Mucosa of rectum (tissue), 2 donors: ENCODE measurements around the gene BCR.

Source experiments
- H3K27ac ChIP-seq, 2 donors: one replicate each; pipeline ENCODE4 v1.7.0; 2013; ENCODE audit warnings: inconsistent platforms in 2 of 2, low read depth in 2 of 2, low read length in 2 of 2
- H3K27me3 ChIP-seq, 2 donors: one replicate each; pipeline ENCODE4 v1.7.0; 2013; ENCODE audit warnings: low read length in 2 of 2; ENCODE audit not compliant: control insufficient read depth in 2 of 2, insufficient read depth in 2 of 2
- H3K36me3 ChIP-seq, 2 donors: one replicate each; pipeline ENCODE4 v1.7.0; 2013; ENCODE audit warnings: low read length in 2 of 2; ENCODE audit not compliant: control insufficient read depth in 2 of 2, insufficient read depth in 2 of 2
- H3K4me1 ChIP-seq, 2 donors: one replicate each; pipeline ENCODE4 v1.7.0; 2013; ENCODE audit warnings: low read length in 2 of 2, mild to moderate bottlenecking in 1 of 2; ENCODE audit not compliant: control insufficient read depth in 2 of 2, insufficient read depth in 2 of 2
- H3K4me3 ChIP-seq, 2 donors: one replicate each; pipeline ENCODE4 v1.7.0; 2013; ENCODE audit warnings: low read length in 2 of 2
- H3K9ac ChIP-seq, 2 donors: one replicate each; pipeline ENCODE4 v1.7.0; 2013; ENCODE audit warnings: low read length in 2 of 2, low read depth in 1 of 2, mild to moderate bottlenecking in 1 of 2
- H3K9me3 ChIP-seq, 2 donors: one replicate each; pipeline ENCODE4 v1.7.0; 2013; ENCODE audit warnings: low read length in 2 of 2; ENCODE audit not compliant: control insufficient read depth in 2 of 2
- donor health status: healthy.
- donor health status: Normal muscosa, but diverticular disease.

BCR gene

GRCh38 chr22:23182309-23183060 is 2.2 kb downstream of the BCR start:
- Histone ChIP-seq H3K9me3 (no peaks in the 10 kb centered on the region), H3K27ac (no peak overlapping the region), H3K27me3 (no peaks in the 10 kb centered on the region), H3K4me1 (peaks cover 32 to 38% of the 10 kb centered on the region in 2 donors), H3K36me3 (no peaks in the 10 kb centered on the region), H3K4me3 (peak overlapping the region; percentile 83 to 85), H3K9ac (peak overlapping the region; percentile 41 to 60)

GRCh38 chr22:23183061-23183698 is 2.9 kb downstream of the BCR start:
- peak overlapping the region; percentile 83 to 85 for H3K4me3 ChIP-seq
- no peaks in the 10 kb centered on the region for H3K9me3 ChIP-seq
- no peaks in the 10 kb centered on the region for H3K36me3 ChIP-seq
- no peaks in the 10 kb centered on the region for H3K27me3 ChIP-seq
- peaks cover 32 to 38% of the 10 kb centered on the region in 2 donors for H3K4me1 ChIP-seq
- peak overlapping the region; percentile 41 to 60 for H3K9ac ChIP-seq
- H3K27ac ChIP-seq: peak overlapping the region in 1 of 2 donors; percentile 24

GRCh38 chr22:23184100-23184763 is 3.9 kb downstream of the BCR start:
- peaks cover 26 to 33% of the 10 kb centered on the region in 2 donors for H3K4me1 ChIP-seq
- H3K9ac ChIP-seq: no peak overlapping the region
- no peaks in the 10 kb centered on the region for H3K9me3 ChIP-seq
- H3K4me3 ChIP-seq: no peak overlapping the region
- no peaks in the 10 kb centered on the region for H3K27me3 ChIP-seq
- H3K36me3 ChIP-seq: no peaks in the 10 kb centered on the region
- no peak overlapping the region for H3K27ac ChIP-seq

- Histone ChIP-seq H3K9ac (no peak overlapping the region), H3K4me1 (peaks cover 22 to 30% of the 10 kb centered on the region in 2 donors), H3K27me3 (no peaks in the 10 kb centered on the region), H3K27ac (no peak overlapping the region), H3K36me3 (no peaks in the 10 kb centered on the region), H3K4me3 (no peak overlapping the region), H3K9me3 (no peaks in the 10 kb centered on the region)
Observed at GRCh38 chr22:23184764-23185113, 4.4 kb downstream of the BCR start.

- Histone ChIP-seq H3K9me3 (no peaks in the 10 kb centered on the region), H3K4me3 (no peak overlapping the region), H3K27me3 (no peaks in the 10 kb centered on the region), H3K4me1 (peaks cover 9 to 16% of the 10 kb centered on the region in 2 donors), H3K36me3 (no peaks in the 10 kb centered on the region), H3K27ac (no peak overlapping the region), H3K9ac (no peak overlapping the region)
Observed at GRCh38 chr22:23187211-23187610, 6.9 kb downstream of the BCR start.

GRCh38 chr22:23187871-23188700 is 7.8 kb downstream of the BCR start:
- H3K4me1 ChIP-seq: peaks cover under 1 to 8% of the 10 kb centered on the region in 2 donors
- no peaks in the 10 kb centered on the region for H3K36me3 ChIP-seq
- H3K9ac ChIP-seq: no peak overlapping the region
- no peak overlapping the region for H3K27ac ChIP-seq
- H3K27me3 ChIP-seq: no peaks in the 10 kb centered on the region
- no peak overlapping the region for H3K4me3 ChIP-seq
- H3K9me3 ChIP-seq: no peaks in the 10 kb centered on the region

GRCh38 chr22:23190526-23190925 is 10.2 kb downstream of the BCR start:
- no peak overlapping the region for H3K9ac ChIP-seq
- no peaks in the 10 kb centered on the region for H3K36me3 ChIP-seq
- no peaks in the 10 kb centered on the region for H3K9me3 ChIP-seq
- no peak overlapping the region for H3K4me3 ChIP-seq
- H3K27ac ChIP-seq: no peak overlapping the region
- no peaks in the 10 kb centered on the region for H3K27me3 ChIP-seq
- H3K4me1 ChIP-seq: no peaks in the 10 kb centered on the region

- no peaks in the 10 kb centered on the region for H3K36me3 ChIP-seq
- no peaks in the 10 kb centered on the region for H3K9me3 ChIP-seq
- H3K9ac ChIP-seq: no peak overlapping the region
- no peaks in the 10 kb centered on the region for H3K27me3 ChIP-seq
- no peak overlapping the region for H3K4me3 ChIP-seq
- no peak overlapping the region for H3K27ac ChIP-seq
- no peaks in the 10 kb centered on the region for H3K4me1 ChIP-seq
Observed at GRCh38 chr22:23192133-23192532, 11.8 kb downstream of the BCR start.

- no peaks in the 10 kb centered on the region for H3K9me3 ChIP-seq
- H3K27ac ChIP-seq: no peak overlapping the region
- H3K9ac ChIP-seq: no peak overlapping the region
- H3K27me3 ChIP-seq: no peaks in the 10 kb centered on the region
- no peaks in the 10 kb centered on the region for H3K4me1 ChIP-seq
- no peaks in the 10 kb centered on the region for H3K36me3 ChIP-seq
- H3K4me3 ChIP-seq: no peak overlapping the region
Observed at GRCh38 chr22:23192558-23192957, 12.2 kb downstream of the BCR start.
